Keratinocyte (primary cell): ENCODE measurements around the gene ADGRD1. TPM values are rescaled to one million over a fixed set of nuclear protein-coding genes. Genes with fewer than 3 reads are reported as not detected.

ENCODE experiments used
- DNase-seq: peaks from one replicate; pipeline ENCODE4 v3.0.0-alpha.2; 2011; ENCODE audit warnings: low read depth, missing footprints, low spot score
- FAIRE-seq: peaks from 2 replicates; lab custom pipeline; 2011; peaks lifted over from hg19 to GRCh38; lab: Jason Lieb, UNC
- H2AFZ ChIP-seq: 2 replicates; pipeline ENCODE4 v1.6.0; 2012; ENCODE audit warnings: low read length, control low read depth, inconsistent platforms; ENCODE audit not compliant: control insufficient read depth
- H3K27ac ChIP-seq: 2 replicates; pipeline ENCODE4 v1.5.1; 2011; ENCODE audit warnings: low read length; ENCODE audit not compliant: control insufficient read depth, insufficient read depth
- H3K27me3 ChIP-seq: 3 replicates; pipeline ENCODE4 v1.6.0; 2011; ENCODE audit warnings: low read length; ENCODE audit not compliant: control insufficient read depth, insufficient read depth; ENCODE audit errors: extremely low read depth
- H3K36me3 ChIP-seq, 2 experiments: 2 replicates in 1 of 2; 3 replicates in 1 of 2; pipeline ENCODE4 v1.5.1; 2011; ENCODE audit warnings: low read length in 2 of 2, mild to moderate bottlenecking in 1 of 2; ENCODE audit not compliant: control insufficient read depth in 2 of 2, insufficient read depth in 2 of 2; ENCODE audit errors: extremely low read depth in 1 of 2
- H3K4me1 ChIP-seq: 3 replicates; pipeline ENCODE4 v1.5.1; 2011; ENCODE audit warnings: low read length; ENCODE audit not compliant: control insufficient read depth, insufficient read depth; ENCODE audit errors: extremely low read depth
- H3K4me2 ChIP-seq: 3 replicates; pipeline ENCODE4 v1.6.0; 2011; ENCODE audit warnings: low read depth, low read length; ENCODE audit not compliant: control insufficient read depth, insufficient read depth; ENCODE audit errors: extremely low read depth
- H3K4me3 ChIP-seq, 3 experiments: fragments of 200-600 bp in 1 of 3; sonication (generic) in 1 of 3; 2 replicates in 2 of 3; 3 replicates in 1 of 3; pipeline ENCODE4 v1.5.1; 2011 to 2016; ENCODE audit warnings: low read length in 3 of 3, mild to moderate bottlenecking in 3 of 3, control low read depth in 2 of 3, inconsistent platforms in 1 of 3, low read depth in 1 of 3, mixed read lengths in 1 of 3, mixed run types in 1 of 3, moderate library complexity in 1 of 3; ENCODE audit not compliant: control insufficient read depth in 2 of 3, insufficient read depth in 2 of 3; ENCODE audit errors: extremely low read depth in 1 of 3
- H3K79me2 ChIP-seq: 2 replicates; pipeline ENCODE4 v1.6.0; 2012; ENCODE audit warnings: low read length; ENCODE audit not compliant: control insufficient read depth, insufficient read depth
- H3K9ac ChIP-seq: 3 replicates; pipeline ENCODE4 v1.6.0; 2011; ENCODE audit warnings: low read length; ENCODE audit not compliant: control insufficient read depth, insufficient read depth; ENCODE audit errors: extremely low read depth
- H3K9me1 ChIP-seq: 3 replicates; pipeline ENCODE4 v1.6.0; 2011; ENCODE audit warnings: low read length; ENCODE audit not compliant: control insufficient read depth, insufficient read depth; ENCODE audit errors: extremely low read depth
- H3K9me3 ChIP-seq: 2 replicates; pipeline ENCODE4 v1.5.1; 2012; ENCODE audit warnings: low read depth, low read length; ENCODE audit not compliant: control insufficient read depth
- H4K20me1 ChIP-seq: 3 replicates; pipeline ENCODE4 v1.6.0; 2011; ENCODE audit warnings: low read length; ENCODE audit not compliant: control insufficient read depth, insufficient read depth; ENCODE audit errors: extremely low read depth
- CTCF ChIP-seq, 3 experiments: IDR thresholded peaks in 1 of 3; conservative IDR thresholded peaks in 1 of 3; optimal IDR thresholded peaks in 1 of 3; 2 replicates in 2 of 3; 3 replicates in 1 of 3; pipeline versions ENCODE3 to v1.5.1; 2011; ENCODE audit warnings: low read length in 3 of 3, mild to moderate bottlenecking in 3 of 3, moderate library complexity in 2 of 3, control low read depth in 1 of 3, inconsistent platforms in 1 of 3; ENCODE audit not compliant: insufficient read depth in 2 of 3; ENCODE audit errors: extremely low read depth in 1 of 3
- EZH2 ChIP-seq: IDR thresholded peaks from one replicate; pipeline ENCODE4 v1.6.1; 2012; ENCODE audit warnings: inconsistent platforms, mild to moderate bottlenecking, low read length, moderate library complexity
- dilution Hi-C: fragments of 300-500 bp; cut with MboI; formaldehyde crosslinking; loops from one replicate; pipeline ENCODE4 v1.7.0; 2020; ENCODE audit warnings: low sequenced_read_pairs; ENCODE audit not compliant: extremely low pct_ligation_motif_present
- polyA plus RNA-seq, 5 experiments: library from polyadenylated mRNA; depleted of rRNA in 3 of 5; stranded (reverse) in 3 of 5; stranded (forward) in 1 of 5; unstranded in 1 of 5; fragments of >200 nt; gene quantifications; 1 replicate in 1 of 5; 2 replicates in 3 of 5; 3 replicates in 1 of 5; pipeline versions ENCODE4 v1.2.1 to v1.2.3, GENCODE V29; 2011 to 2012; ENCODE audit warnings: missing spikeins in 2 of 5, low read depth in 1 of 5, low replicate concordance in 1 of 5

ADGRD1 gene
- polyA plus RNA-seq, 1 donor (not counting 4 experiments of a cell fraction or from before 2014, with no cell fraction given), result not detected

GRCh38 chr12:131096681-131097181, 143.0 kb downstream of the ADGRD1 start:
- TF ChIP-seq CTCF (optimal IDR thresholded peaks at IDR 0.05 in 1 of 3, IDR thresholded peaks at IDR 0.05 in 1 of 3, conservative IDR thresholded peaks at IDR 0.05 in 1 of 3; ENCODE audit: extremely low read depth in 1 of 3, insufficient read depth in 2 of 3, low read length in 3 of 3), result no peak
- TF ChIP-seq EZH2, result no peak
- FAIRE-seq (no peak), DNase-seq (no peak)
- Histone ChIP-seq H3K9me1 (no peaks in the 10 kb centered on the region), H3K9me3 (no peaks in the 10 kb centered on the region), H3K27me3 (no peaks in the 10 kb centered on the region), H3K4me3 (no peak overlapping the region), H3K4me1 (no peaks in the 10 kb centered on the region), H3K9ac (no peak overlapping the region), H3K4me2 (no peak overlapping the region), H3K36me3 (no peaks in the 10 kb centered on the region), H3K27ac (no peak overlapping the region), H3K79me2 (no peaks in the 10 kb centered on the region), H4K20me1 (no peaks in the 10 kb centered on the region), H2AFZ (no peak overlapping the region)
- dilution Hi-C loops, result no loop called here

- dilution Hi-C loops, result no loop called here
- Histone ChIP-seq H3K27me3 (no peaks in the 10 kb centered on the region), H3K36me3 (no peaks in the 10 kb centered on the region), H4K20me1 (no peaks in the 10 kb centered on the region), H3K9ac (no peak overlapping the region), H3K4me2 (no peak overlapping the region), H3K9me3 (no peaks in the 10 kb centered on the region), H3K4me3 (no peak overlapping the region), H3K9me1 (no peaks in the 10 kb centered on the region), H3K79me2 (no peaks in the 10 kb centered on the region), H3K27ac (no peak overlapping the region), H2AFZ (no peak overlapping the region), H3K4me1 (no peaks in the 10 kb centered on the region)
- DNase-seq (no peak), FAIRE-seq (no peak)
- TF ChIP-seq EZH2 (no peak), CTCF (optimal IDR thresholded peaks at IDR 0.05 in 1 of 3, IDR thresholded peaks at IDR 0.05 in 1 of 3, conservative IDR thresholded peaks at IDR 0.05 in 1 of 3; ENCODE audit: extremely low read depth in 1 of 3, insufficient read depth in 2 of 3, low read length in 3 of 3) (no peak)
Observed at GRCh38 chr12:131097202-131098177, 143.8 kb downstream of the ADGRD1 start.
